LHCN-M2 (cell line): ENCODE data around the gene GCGR. TPM values are rescaled to one million over a fixed set of nuclear protein-coding genes. Genes with fewer than 3 reads are reported as not detected.

ENCODE experiments used
- DNase-seq: peaks from one replicate; pipeline ENCODE4 v3.0.0-alpha.2; 2012; ENCODE audit warnings: low read depth
- total RNA-seq: library from RNA; depleted of rRNA; stranded (reverse); fragments of >200 nt; gene quantifications from 2 replicates; pipeline ENCODE4 v1.2.3, GENCODE V29; 2014

GCGR gene
- total RNA-seq, 1 experiment from 2014 or later, result not detected

DNA sequence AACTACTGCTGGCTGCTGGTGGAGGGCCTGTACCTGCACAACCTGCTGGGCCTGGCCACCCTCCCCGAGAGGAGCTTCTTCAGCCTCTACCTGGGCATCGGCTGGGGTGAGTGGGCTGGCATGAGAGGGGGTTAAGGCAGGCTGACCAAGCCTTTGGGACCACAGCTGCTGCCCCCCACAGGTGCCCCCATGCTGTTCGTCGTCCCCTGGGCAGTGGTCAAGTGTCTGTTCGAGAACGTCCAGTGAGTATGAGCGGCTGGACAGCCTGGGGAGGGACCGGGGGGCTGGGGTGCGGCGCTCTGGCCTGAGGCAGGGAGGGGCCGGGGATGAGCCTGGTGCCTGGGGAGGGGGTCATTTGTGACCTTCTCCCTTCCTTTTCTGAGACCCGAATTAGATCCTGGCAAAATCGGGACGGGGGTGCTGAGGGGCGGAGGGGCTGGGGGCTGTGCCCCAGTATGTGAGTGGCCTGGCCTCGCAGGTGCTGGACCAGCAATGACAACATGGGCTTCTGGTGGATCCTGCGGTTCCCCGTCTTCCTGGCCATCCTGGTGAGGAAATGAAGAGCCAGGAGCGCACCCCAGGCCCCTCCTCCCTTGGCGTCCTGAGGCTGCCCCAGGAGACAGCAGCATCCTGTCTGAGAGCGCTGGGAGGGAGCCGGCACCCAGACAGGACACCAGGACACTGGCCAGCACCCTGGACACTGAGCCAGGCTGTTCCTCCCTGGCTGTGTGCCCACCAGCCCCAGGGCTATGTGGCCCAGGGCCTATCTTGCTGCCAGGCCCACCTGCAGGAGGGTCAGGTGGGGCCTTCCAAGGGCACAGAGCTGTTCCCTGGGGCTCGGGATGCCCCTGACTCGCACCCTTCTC lies 8.0 kb downstream of the GCGR start:
- DNase-seq, result no peak

- no peak for DNase-seq
Observed at GRCh38 chr17:81812571-81813370, 8.8 kb downstream of the GCGR start.

DNA sequence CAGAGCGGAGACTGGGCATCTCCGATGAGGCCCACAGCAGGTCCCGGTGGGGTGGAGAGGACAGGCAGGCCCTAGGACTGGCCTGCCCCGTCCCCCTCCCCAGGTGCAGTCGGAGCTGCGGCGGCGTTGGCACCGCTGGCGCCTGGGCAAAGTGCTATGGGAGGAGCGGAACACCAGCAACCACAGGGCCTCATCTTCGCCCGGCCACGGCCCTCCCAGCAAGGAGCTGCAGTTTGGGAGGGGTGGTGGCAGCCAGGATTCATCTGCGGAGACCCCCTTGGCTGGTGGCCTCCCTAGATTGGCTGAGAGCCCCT lies 9.4 kb downstream of the GCGR start:
- DNase-seq, result no peak

DNA sequence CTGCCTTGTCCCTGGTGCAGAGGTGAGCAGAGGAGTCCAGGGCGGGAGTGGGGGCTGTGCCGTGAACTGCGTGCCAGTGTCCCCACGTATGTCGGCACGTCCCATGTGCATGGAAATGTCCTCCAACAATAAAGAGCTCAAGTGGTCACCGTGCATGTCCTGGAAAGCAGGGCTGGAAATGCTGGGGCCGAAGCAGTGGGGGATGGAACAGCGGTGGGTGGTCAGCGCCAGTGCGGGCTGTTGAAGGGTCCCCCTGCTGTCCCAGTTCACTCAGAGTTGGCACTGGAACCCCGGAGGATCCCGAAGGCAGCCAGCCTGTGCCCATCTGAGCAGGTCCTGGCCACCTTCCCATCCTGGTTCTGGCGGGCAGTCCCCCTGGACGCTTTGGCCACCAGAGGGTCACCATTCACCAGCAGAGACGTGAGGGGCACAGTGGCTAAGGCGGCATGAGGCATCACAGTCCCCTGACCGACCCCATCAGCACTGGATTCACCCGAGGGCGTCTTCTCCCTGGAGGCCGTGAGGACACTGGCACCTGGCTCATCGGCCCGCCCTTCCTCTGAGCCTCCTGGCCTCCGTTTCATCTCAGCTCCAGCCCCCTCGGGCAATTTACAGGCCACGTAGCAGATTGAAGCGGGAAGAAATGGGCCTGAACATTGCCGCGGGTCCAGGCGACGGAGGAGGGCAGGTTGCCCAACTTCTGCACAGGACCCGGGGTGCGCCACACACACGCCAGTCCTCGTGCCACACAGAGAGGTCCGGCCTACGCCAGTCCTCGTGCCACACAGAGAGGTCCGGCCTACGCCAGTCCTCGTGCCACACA lies 10.1 kb downstream of the GCGR start:
- DNase-seq, result no peak

GRCh38 chr17:81814748-81815645 lies 11.0 kb downstream of the GCGR start:
- DNase-seq, result no peak

DNA sequence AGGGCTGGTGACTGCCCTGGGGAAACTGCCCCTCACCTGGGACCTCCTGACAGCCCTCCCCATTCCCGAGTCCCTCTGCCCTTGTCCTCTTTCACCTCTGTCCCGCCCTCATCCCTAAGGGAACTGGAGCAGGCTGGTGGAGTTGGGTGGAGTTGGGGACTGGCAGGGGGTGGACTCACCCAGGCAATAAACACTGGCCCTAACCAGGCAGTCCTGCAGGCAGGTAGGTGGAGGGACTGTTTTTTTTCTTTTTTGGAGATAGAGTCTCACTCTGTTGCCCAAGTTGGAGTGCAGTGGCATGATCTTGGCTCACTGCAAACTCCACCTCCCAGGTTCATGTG lies 11.7 kb downstream of the GCGR start:
- no peak for DNase-seq

- no peak for DNase-seq
Observed at GRCh38 chr17:81817758-81818147, 13.8 kb downstream of the GCGR start.

GRCh38 chr17:81819708-81820107 lies 15.8 kb downstream of the GCGR start:
- DNase-seq, result no peak

- no peak for DNase-seq
Observed at GRCh38 chr17:81821147-81821546, 17.2 kb downstream of the GCGR start.

DNA sequence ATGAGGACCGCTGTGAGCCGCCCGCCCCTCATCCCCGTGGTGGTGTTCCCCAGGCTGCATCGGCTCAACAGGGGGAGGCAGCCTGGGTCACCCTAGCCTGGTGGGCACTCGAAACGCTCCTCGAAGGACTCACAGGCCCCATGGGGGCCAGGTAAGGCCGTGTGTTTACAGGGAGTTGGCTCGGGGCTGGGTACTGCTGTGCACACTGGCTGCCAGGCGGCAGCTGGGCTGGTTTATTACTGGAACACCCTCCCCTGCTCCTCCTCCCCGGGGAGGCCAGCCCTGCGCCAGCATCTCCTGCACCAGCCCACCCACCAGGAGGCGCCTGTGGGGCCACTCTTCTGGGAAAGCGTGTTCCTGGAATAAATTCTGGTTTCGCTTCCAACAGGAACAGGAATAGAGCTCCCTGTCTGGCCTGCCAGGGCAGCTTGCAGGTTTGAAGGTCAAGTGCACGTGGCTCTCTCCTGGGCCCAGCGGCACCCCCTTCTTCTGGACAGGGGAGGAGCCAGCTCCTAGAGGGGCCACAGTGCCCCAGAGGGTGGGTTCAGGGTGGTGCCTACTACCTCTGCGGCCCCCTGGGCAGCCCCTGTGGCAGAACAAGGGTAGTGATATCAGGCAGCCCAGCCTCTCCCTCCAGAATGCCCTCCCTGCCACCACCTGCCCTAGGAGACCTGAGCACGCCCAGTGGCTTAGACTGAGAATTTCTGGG lies 17.8 kb downstream of the GCGR start:
- DNase-seq, result peak; percentile 47

DNA sequence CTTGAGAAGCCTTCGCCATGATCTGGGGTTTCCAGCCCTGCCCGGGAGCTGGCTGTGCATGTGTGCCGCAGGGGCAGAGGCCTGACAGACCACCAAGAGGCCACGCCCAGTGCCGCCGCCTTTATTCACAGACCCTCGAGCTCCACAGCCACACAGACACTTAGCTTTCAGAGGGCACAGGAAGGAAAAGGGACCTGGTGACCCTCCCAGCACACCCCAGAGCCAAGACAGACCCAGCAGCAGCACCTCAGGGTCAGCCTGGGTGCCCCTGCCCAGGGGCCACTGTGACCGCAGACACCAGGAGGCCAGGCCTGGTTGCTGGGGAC lies 18.3 kb downstream of the GCGR start:
- no peak for DNase-seq

DNA sequence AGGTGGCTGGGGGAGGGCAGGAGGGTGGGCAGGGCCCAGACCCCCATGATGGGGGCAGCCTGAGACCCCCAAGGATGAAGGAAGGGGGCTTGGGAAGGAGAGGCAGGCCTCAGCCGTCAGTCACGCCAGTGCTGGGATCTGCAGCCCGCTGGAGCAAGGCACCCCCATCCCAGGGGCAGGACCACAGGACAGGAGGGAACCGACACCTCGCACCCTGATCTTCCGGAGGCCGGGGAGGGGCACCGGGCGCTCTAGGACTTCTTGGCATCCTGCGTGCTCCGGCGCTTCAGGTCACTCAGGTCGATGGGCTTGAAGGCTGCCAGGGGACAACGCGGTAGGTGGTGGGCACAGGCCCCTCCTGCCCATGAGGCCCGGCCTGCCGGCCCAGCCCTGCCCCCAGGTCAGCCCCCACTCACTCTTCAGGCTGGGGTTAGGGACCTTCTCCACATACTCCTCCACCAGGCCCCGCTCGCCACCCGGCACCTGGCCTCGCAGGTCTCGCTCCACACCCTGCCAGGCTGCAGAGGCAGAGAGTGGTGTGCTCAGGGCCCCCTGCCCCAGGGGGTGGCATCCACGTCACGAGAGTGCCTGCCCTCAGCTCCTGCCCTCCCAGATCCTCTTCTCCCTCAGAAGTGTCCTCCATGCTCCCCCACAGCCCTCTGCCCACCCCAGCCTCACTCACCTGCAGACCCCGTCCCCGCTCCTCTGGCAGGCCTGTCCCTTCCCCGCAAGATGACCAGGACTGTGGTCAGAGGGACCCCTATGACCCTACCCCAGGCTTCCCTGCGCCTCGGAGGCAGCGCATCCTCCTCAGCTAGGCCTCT lies 19.3 kb downstream of the GCGR start:
- DNase-seq, result no peak

- no peak for DNase-seq
Observed at GRCh38 chr17:81823820-81824550, 20.0 kb downstream of the GCGR start.

DNA sequence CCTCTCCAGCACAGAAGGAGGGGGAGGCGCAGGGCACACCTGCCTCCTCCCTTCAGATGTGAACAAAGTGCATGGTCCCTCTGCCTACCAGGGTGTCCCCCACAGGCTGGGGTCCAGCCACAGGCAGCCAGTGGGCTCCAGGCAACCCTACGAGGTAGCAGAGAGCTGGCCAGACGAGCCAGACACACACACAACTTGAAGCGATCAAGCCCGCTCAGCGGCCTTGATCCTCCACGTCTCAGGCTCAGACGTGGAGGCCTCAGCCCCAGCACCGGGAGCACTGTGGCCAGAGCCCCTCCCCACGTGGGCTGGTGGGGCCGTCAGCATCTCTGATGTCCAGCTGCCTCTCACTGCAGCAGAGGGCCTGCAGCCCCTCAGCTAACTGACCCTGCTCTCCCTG lies 20.6 kb downstream of the GCGR start:
- DNase-seq, result no peak

DNA sequence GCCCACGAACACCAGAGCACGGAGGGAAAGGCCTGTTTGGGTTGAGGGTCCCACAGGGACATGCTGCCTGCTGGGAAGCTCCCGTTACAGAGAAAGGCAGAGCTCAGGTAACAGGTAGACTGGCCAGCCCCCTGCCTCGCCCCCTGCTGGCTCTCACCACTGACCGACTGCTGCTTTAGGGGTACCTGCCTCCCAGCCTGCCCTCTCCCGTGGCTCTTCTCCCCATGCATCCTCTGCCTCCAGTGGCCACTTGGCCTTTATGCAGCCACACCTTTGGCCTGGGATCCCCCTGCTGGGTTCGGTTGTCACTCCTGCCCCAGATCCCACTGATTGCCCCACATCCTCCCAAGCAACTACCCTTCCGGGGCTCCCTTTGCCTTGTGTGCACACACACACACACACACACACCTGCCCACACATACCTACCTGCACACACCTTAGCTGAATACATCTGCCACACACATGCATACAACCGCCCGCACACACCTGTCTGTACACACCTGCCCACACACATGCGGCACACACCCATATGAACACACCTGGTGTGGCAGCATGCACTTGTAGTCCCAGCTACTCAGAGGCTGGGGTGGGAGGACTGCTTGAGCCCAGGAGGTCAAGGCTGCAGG lies 22.0 kb downstream of the GCGR start:
- DNase-seq, result no peak

DNA sequence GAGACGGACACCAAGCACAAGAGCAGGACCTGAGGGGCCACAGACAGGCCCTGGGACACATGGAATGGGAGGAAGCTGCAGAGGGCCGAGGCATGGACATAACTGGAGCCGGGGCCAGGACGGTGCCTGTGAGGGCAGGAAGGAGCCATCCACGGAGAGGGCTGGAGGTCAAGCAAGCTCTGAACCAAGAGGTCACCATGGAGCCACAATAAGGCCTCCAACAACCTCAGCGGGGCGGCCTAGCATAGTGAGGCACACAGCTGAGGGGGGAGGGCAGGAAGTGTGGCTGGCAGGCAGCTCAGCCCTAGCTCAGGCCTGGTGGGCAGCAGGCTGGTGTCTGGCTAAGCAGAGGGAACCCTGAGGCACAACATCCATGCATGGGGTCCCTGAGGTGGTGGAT lies 24.7 kb downstream of the GCGR start:
- no peak for DNase-seq

DNA sequence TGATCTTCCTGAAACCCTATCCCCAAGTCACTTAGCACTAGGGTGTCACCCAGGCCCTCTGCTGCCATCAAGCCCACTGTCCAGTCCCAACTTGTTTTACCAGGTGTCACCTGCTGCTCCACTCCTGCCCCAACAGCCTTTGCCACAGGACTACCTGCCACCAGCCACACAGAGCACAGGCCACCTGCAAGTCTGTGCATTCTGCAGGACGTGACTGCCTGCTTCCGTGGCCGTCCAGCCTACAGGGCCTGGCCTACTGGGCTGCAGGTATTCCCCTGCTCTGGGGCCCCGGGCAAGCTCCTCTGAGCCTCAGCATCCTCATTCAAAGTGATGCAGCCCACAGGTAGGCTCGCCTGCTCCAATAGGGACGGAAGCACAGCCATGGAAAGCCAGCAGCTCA lies 25.9 kb downstream of the GCGR start:
- no peak for DNase-seq

DNA sequence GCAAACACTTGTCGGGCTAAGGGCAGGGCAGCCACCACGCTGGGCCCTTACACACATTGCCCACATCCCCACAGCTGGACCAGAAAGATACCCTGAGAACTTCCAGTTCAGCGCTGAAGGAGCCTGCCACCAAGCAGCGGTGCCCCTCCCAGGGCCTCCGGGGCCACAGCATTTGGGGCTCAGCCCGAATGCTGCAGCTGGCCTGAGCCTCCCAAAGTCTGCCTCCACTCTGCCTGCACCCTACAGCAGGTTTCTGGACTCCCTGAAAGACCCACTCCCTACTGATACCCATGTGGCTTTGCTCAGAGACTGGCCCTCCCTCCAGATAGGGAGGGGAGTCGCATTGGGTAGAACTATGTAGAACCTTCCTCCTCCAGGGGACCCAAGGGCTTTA lies 27.6 kb downstream of the GCGR start:
- no peak for DNase-seq
